Osteoblast (primary cell): ENCODE measurements around the gene ATP10A. TPM values are rescaled to one million over a fixed set of nuclear protein-coding genes. Genes with fewer than 3 reads are reported as not detected.

Experiments
- DNase-seq: peaks from one replicate; pipeline ENCODE4 v3.0.0; 2011; ENCODE audit warnings: low spot score, mixed read lengths; ENCODE audit not compliant: insufficient read length; ENCODE audit errors: missing footprints
- H2AFZ ChIP-seq: 2 replicates; pipeline ENCODE4 v1.6.0; 2011; ENCODE audit warnings: mild to moderate bottlenecking, low read length
- H3K27ac ChIP-seq: 2 replicates; pipeline ENCODE4 v1.5.1; 2011; ENCODE audit warnings: mild to moderate bottlenecking, low read depth, low read length, moderate library complexity
- H3K27me3 ChIP-seq: 2 replicates; pipeline ENCODE4 v1.6.0; 2012; ENCODE audit warnings: mild to moderate bottlenecking, control low read depth, inconsistent platforms, low read length, moderate library complexity; ENCODE audit not compliant: insufficient read depth
- H3K36me3 ChIP-seq: 2 replicates; pipeline ENCODE4 v1.5.1; 2011; ENCODE audit warnings: mild to moderate bottlenecking, low read length, control low read depth, moderate library complexity; ENCODE audit not compliant: insufficient read depth
- H3K4me1 ChIP-seq: 2 replicates; pipeline ENCODE4 v1.5.1; 2011; ENCODE audit warnings: mild to moderate bottlenecking, low read length, control low read depth, moderate library complexity; ENCODE audit not compliant: insufficient read depth
- H3K4me2 ChIP-seq: 2 replicates; pipeline ENCODE4 v1.6.0; 2011; ENCODE audit warnings: mild to moderate bottlenecking, low read length; ENCODE audit not compliant: insufficient read depth
- H3K4me3 ChIP-seq: fragments of 200-600 bp; sonication (generic); 3 replicates; pipeline ENCODE4 v1.5.1; 2012; ENCODE audit warnings: mild to moderate bottlenecking, low read length, inconsistent platforms; ENCODE audit not compliant: insufficient read depth
- H3K79me2 ChIP-seq: 2 replicates; pipeline ENCODE4 v1.6.0; 2012; ENCODE audit warnings: mild to moderate bottlenecking, low read length, control low read depth, inconsistent platforms; ENCODE audit not compliant: insufficient read depth
- H3K9me3 ChIP-seq: 2 replicates; pipeline ENCODE4 v1.5.1; 2011; ENCODE audit warnings: low read depth, low read length, control low read depth
- H4K20me1 ChIP-seq: 2 replicates; pipeline ENCODE4 v1.6.0; 2012; ENCODE audit warnings: mild to moderate bottlenecking, low read length, control low read depth; ENCODE audit not compliant: insufficient read depth
- total RNA-seq: library from RNA; depleted of rRNA; stranded (reverse); fragments of >200 nt; gene quantifications from 2 replicates; pipeline ENCODE4 v1.2.3, GENCODE V29; 2012
- TF ChIP-seq, protein P1 (sequence below): IDR thresholded peaks from 2 replicates; pipeline ENCODE4 v1.5.1; 2011; ENCODE audit warnings: mild to moderate bottlenecking, low read depth, low read length, moderate library complexity; ENCODE audit errors: extremely low read depth

Gene ATP10A
- total RNA-seq, 1 donor = 32.9 TPM

DNA sequence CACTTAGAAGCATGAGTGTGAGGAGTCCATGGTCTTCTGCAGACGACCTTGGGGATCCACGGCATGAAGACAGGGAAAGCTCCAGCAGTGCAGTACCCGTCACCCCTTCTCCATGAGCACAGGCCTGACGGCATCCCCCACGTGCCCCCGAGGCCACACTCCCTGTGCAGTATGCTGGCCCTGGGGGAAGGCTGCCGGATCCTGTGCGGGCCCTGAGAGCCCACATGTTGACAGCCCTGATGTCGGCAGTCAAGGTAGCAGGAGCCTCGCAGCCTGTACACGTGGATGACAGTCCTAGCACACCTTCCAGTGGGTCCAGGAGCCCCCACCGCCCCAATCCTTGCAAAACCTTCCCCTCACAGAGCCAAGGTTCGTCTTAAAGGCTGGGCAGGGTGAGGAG, 195.3 kb downstream of the ATP10A start:
- H2AFZ ChIP-seq = no peak overlapping the region
- no peaks in the 10 kb centered on the region for H4K20me1 ChIP-seq
- no peaks in the 10 kb centered on the region for H3K9me3 ChIP-seq
- H3K4me3 ChIP-seq = no peak overlapping the region
- peaks cover 21% of the 10 kb centered on the region for H3K4me1 ChIP-seq
- H3K27ac ChIP-seq = no peak overlapping the region
- no peaks in the 10 kb centered on the region for H3K36me3 ChIP-seq
- H3K4me2 ChIP-seq = no peak overlapping the region
- H3K27me3 ChIP-seq = peaks cover 5% of the 10 kb centered on the region
- TF ChIP-seq, protein P1, sequence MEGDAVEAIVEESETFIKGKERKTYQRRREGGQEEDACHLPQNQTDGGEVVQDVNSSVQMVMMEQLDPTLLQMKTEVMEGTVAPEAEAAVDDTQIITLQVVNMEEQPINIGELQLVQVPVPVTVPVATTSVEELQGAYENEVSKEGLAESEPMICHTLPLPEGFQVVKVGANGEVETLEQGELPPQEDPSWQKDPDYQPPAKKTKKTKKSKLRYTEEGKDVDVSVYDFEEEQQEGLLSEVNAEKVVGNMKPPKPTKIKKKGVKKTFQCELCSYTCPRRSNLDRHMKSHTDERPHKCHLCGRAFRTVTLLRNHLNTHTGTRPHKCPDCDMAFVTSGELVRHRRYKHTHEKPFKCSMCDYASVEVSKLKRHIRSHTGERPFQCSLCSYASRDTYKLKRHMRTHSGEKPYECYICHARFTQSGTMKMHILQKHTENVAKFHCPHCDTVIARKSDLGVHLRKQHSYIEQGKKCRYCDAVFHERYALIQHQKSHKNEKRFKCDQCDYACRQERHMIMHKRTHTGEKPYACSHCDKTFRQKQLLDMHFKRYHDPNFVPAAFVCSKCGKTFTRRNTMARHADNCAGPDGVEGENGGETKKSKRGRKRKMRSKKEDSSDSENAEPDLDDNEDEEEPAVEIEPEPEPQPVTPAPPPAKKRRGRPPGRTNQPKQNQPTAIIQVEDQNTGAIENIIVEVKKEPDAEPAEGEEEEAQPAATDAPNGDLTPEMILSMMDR = no peak
- DNase-seq = no peak
- no peaks in the 10 kb centered on the region for H3K79me2 ChIP-seq

DNA sequence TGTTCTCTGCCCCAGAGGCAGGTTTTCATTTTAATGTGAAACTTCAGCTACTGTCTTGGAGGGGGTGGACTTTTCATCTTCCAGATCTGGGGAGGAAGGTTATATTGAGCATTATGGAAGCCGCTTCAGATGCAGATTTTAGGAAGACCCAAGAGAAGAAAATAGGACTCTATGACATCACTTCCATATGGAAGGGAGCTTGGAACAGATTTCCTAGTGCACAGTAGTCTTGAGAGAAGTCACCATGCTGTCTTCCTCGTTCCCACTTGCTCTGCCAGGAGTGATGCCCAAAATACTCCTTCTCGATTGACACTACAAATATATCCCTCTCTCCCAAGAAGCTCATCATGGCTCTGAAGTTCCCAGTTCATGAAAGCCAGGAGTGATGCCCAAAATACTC, 197.2 kb downstream of the ATP10A start:
- peaks cover 9% of the 10 kb centered on the region for H3K27me3 ChIP-seq
- TF ChIP-seq, protein P1 = no peak
- H3K9me3 ChIP-seq = no peaks in the 10 kb centered on the region
- H3K36me3 ChIP-seq = no peaks in the 10 kb centered on the region
- no peaks in the 10 kb centered on the region for H3K79me2 ChIP-seq
- H2AFZ ChIP-seq = no peak overlapping the region
- no peak overlapping the region for H3K4me3 ChIP-seq
- no peak for DNase-seq
- H4K20me1 ChIP-seq = no peaks in the 10 kb centered on the region
- H3K4me1 ChIP-seq = peaks cover 13% of the 10 kb centered on the region
- H3K27ac ChIP-seq = no peak overlapping the region
- no peak overlapping the region for H3K4me2 ChIP-seq

DNA sequence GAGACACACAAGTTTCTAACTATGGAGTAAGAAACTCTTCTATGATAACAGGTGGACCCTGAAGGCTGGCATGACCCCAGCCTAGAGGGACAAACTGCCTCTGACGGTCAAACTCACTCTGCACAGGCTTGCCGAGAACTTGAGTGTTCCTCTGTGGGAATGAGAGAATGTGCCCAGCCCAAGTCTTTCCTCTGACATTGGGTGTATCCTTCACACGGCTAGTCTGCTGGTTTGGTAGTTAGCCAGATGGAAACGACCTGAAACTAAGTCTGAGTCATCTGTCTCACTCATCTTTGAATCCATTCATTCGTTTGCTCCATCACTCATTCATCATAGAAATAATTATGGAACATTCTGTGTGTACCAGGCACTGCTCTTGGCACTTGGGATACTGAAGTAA, 198.4 kb downstream of the ATP10A start:
- TF ChIP-seq, protein P1 = no peak
- no peak overlapping the region for H2AFZ ChIP-seq
- H3K9me3 ChIP-seq = no peaks in the 10 kb centered on the region

GRCh38 chr15:25663515-25663914, 199.6 kb downstream of the ATP10A start:
- Histone ChIP-seq H3K27ac (no peak overlapping the region), H3K4me1 (no peaks in the 10 kb centered on the region), H2AFZ (no peak overlapping the region), H3K79me2 (no peaks in the 10 kb centered on the region), H3K27me3 (peaks cover 9% of the 10 kb centered on the region), H3K36me3 (no peaks in the 10 kb centered on the region), H3K4me2 (no peak overlapping the region), H4K20me1 (no peaks in the 10 kb centered on the region), H3K4me3 (no peak overlapping the region), H3K9me3 (no peaks in the 10 kb centered on the region)
- DNase-seq = no peak
- TF ChIP-seq, protein P1 = no peak

More for the DNA sequence above, 198.4 kb downstream of the ATP10A start:
- DNase-seq = no peak
- Histone ChIP-seq H4K20me1 (no peaks in the 10 kb centered on the region), H3K27ac (no peak overlapping the region), H3K27me3 (peaks cover 9% of the 10 kb centered on the region), H3K4me3 (no peak overlapping the region), H3K4me1 (peaks cover 2% of the 10 kb centered on the region), H3K79me2 (no peaks in the 10 kb centered on the region), H3K4me2 (no peak overlapping the region), H3K36me3 (no peaks in the 10 kb centered on the region)
